Hematopoietic multipotent progenitor cell (in vitro differentiated cells): ENCODE data around the gene LRBA. TPM values are rescaled to one million over a fixed set of nuclear protein-coding genes. Genes with fewer than 3 reads are reported as not detected.

ENCODE experiments used
- DNase-seq, 3 donors: peaks; one replicate each; pipeline ENCODE4 v3.0.0-alpha.2; 2011 to 2015; ENCODE audit warnings: low read depth in 2 of 3, low spot score in 2 of 3
- total RNA-seq: library from RNA; depleted of rRNA; stranded (reverse); fragments of >200 nt; gene quantifications from one replicate; pipeline ENCODE4 v1.2.3, GENCODE V29; 2012

LRBA gene
- total RNA-seq, 1 donor = 219 TPM

GRCh38 chr4:150310159-150310895 is 704.8 kb downstream of the LRBA start:
- no peak for DNase-seq

- no peak for DNase-seq
These were observed 706.1 kb downstream of the LRBA start for GRCh38 chr4:150308824-150309472.

DNA sequence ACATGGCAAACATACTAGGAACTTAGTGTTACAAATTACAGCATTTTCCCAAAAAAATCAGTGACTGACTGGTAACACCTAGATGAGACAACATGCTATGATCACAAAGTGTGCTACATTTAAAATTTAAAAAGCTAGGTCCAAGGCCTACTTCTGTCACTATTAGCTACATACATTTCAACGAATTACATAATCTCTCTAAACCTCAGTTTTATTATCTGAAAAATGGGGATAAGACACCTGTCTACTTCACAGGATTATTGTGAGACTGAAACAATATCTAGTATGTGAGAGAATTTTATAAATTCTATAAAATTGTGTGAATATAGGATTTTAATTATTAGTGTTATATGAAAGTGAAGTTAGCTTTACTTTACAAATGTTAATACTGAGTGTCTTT is 708.4 kb downstream of the LRBA start:
- DNase-seq = no peak

DNA sequence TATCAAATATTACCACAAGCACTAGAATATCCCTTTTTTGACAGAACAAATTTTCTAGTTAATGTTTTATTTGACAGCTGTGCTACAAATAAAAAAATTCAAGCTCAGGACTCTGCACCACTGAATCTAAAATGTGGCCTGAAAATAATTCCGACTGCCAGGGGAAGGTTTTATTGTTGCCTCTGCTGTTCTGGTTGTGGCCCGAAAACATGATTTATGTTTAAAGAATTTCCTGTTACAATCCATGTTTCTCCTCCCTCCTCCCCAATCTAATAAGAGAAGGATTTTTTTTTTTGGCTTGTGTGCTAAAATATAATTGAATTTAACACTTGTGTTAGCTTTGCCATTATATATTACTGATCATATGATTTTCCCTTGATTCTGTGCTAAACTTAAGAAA is 709.1 kb downstream of the LRBA start:
- no peak for DNase-seq

DNA sequence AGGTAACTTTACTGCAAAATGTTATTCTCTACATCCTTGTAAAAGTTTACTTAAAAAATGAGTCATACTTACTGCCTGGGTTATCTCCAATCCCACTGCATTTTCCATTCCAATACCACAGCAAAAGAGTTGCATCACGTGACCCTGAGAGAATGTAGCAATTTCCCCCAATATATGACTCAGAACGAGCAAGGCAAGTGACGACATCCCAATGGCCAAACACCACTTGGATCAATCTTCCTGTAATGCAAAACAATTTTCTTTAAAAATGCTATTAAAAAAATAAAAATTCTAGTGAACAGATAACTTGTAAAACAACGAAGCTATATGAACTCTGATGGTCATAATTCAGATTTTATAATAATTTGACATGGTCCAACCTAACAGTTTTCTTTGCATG is 712.5 kb downstream of the LRBA start:
- peak in 2 of 3 donors; percentile 29 for DNase-seq

DNA sequence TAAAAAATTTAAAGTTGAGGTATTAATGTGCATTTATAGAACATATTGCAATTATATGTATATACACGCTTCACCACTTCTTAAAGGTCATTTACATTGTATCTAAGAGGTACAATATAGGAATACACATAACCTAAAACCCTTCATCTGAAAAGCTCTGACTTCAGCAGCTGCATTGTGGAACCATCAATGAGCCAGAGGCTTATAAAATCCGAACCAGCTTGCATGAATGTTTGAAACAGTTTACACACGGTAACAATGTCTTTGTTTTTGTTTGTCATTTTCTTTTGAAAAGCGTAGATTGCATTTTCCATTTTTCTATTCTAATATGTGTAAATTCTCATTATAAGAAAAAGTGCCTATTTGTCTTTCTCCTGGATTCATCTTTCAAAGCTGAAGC is 715.3 kb downstream of the LRBA start:
- no peak for DNase-seq

DNA sequence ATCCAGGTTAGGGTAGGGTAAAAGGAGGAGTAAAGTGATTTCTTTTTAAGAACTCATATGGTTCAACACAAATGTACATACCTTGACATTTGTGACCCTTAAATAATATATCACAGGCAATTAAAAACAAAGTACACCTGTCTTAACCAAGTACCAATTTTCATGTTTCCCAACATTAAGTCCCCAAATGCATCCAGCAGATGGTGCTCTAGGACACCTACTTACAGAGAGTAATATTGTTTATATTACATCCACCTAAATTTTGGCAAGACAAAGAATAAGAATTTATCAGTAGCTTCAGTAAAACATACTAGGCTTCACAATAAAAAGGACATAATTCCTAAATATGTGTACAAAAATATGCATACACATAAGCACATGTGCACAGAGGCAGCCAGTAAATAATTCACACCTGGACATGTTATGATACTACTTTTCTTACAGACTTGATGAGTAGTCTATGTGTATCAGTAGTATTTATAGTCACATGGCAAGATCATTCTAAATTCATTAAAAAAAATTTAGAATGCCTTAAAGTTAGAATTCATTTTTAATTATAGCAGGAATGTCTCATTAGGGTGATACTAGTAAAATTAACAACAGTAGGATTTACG is 717.1 kb downstream of the LRBA start:
- peak in 2 of 3 donors; percentile 44 to 82 for DNase-seq

DNA sequence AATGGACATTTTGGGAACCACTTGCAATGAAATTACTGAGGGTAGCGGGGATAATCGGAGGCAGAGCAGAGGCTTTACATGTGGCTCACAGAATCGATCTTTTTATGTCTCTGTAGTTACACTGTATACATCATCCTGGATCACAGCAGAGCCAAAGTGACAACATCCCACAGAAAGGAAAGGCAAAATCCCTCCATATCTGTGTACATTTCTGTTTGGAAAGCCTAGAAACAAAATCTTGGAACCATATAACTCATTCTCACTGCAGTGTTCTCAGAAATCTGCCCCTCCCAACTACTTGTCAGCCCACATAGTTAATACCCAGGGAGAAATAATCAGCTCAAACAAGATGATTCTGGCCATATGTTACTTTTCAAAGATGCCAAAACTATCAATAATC is 725.2 kb downstream of the LRBA start:
- DNase-seq = no peak

GRCh38 chr4:150289198-150289597 is 725.9 kb downstream of the LRBA start:
- DNase-seq = peak in 1 of 3 donors; percentile 29

- no peak for DNase-seq
These were observed 728.4 kb downstream of the LRBA start for GRCh38 chr4:150286656-150287055.

DNA sequence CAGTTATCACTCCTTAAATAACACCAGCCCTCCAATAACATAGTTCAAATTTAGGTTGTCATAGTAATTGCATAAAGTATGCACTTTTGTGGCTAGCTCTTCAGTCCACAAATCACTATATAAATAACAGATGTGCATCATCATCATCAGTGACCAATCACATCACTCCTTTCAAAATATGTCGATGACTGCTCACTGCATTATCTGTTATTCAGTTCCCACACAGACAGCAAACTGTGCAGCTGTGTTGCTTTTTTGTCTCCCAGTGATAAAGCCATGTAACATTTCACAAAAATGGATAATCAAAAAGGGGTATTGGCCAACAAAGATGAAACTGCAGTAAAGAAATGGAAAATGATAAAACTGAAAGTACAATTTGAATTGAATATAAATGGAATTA is 731.4 kb downstream of the LRBA start:
- DNase-seq = no peak

- no peak for DNase-seq
These were observed 734.1 kb downstream of the LRBA start for GRCh38 chr4:150280975-150281374.

DNA sequence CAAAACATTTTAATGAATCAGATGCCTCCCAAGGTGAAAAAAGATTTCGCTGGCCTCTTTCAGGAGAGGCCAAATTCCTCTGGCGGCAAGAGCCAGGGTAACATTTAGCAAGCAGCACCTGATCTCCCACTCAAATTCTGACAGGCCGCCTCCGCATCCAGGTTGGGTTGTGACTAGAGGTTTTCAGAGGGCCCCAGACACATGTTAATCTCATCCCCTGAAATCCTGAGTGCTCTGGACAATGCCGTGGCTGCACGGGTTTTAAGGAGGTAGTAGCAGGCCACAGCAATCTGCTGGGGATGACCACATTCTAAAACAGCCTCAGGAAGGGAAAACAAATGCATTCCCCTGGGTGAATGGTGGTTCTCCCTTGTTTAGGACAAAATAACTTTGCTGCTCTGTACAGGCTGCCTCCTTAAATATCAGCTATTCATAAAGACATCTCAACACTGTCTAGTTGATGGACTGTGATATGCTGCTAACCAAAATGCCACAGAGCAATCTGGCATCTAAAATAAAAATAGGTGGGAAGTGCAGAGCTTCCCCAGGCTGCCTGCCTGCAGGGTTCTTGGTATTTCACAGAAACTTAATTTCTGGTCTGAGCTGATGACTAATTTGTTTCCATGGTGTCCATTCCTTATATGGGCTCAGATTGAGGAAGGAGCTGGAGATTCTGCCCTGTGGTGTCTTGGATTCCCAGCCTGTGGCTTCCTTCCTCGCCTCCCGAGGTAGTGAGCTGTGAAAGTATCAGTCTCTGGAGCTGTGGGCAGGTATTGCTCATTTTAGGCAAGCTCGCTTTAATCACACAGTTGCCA is 734.8 kb downstream of the LRBA start:
- peak in 2 of 3 donors; percentile 10 to 12 for DNase-seq

DNA sequence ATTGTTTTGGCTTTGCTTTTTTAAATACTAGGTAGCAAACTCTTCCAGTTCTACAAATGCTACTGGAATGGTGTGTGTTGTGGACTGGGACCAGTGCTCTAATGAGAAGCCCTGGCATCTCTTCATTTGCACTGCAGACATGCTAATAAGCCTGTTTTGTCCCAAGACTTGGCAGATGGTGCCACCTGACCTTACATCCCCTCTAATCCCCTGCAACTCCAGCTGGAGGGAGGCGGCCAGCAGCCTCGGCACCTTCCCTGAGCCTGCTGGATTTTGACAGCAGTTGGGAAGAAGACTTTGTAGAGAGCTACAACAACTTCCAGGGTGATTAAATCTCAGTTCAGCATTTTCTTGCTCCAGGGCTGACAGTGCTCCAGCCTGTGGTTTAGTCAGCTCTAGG is 736.9 kb downstream of the LRBA start:
- no peak for DNase-seq

DNA sequence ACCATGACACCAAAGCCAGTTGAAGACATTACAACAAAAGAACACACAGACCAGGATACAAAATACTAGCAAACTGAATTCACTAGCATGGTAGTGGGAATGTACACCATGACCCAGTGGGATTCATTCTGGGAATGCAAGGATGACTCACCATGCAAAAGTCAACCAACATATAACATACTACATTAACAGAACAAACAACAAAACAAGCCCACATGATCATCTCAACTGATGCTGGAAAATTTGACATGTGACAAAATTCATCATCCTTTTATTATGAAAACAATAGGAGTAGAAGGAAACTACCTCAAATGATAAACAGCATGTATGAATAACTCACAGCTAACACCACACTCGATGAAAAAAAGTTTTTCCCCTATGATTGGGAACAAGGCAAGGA is 746.6 kb downstream of the LRBA start:
- DNase-seq = no peak

DNA sequence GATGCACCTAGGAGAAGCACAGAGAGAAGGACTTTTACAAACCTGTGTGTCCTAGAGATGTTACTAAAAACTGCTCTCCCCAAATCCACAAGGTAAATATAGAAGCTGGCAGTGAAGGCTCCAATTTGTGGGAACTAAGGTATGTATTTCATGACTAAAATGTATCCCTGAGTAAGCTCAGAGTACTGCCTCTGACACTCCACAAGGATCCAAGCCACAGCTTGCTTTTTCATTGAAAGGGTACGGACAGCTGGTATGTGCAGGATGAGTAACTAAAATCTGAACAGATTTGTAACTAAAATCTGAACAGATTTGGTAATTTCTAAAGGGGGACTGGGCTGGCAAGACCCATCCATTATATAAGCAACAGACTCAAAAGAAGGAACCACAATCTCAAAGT is 749.3 kb downstream of the LRBA start:
- no peak for DNase-seq

- DNase-seq = no peak
These were observed 750.4 kb downstream of the LRBA start for GRCh38 chr4:150264595-150265161.

- DNase-seq = no peak
These were observed 752.5 kb downstream of the LRBA start for GRCh38 chr4:150262611-150263010.

DNA sequence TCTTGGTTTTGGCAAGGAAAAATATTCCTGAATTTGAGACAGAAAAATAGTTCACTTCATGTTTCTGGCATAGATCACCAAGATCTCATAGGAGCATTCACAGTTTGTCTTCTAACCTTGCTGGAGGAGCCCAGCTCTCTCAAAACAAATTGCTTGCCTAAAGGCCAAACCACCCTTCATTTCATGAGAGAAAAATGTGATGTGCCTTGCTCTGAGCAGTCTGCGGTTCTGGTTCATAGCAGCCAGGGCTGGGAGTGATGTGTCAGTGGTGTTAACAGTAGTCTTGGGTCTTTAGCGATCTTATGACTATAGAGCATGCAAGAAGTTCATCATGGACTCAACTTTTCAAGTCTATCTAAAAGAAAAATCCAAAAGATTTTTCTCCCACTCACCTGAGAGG is 753.5 kb downstream of the LRBA start:
- DNase-seq = no peak

DNA sequence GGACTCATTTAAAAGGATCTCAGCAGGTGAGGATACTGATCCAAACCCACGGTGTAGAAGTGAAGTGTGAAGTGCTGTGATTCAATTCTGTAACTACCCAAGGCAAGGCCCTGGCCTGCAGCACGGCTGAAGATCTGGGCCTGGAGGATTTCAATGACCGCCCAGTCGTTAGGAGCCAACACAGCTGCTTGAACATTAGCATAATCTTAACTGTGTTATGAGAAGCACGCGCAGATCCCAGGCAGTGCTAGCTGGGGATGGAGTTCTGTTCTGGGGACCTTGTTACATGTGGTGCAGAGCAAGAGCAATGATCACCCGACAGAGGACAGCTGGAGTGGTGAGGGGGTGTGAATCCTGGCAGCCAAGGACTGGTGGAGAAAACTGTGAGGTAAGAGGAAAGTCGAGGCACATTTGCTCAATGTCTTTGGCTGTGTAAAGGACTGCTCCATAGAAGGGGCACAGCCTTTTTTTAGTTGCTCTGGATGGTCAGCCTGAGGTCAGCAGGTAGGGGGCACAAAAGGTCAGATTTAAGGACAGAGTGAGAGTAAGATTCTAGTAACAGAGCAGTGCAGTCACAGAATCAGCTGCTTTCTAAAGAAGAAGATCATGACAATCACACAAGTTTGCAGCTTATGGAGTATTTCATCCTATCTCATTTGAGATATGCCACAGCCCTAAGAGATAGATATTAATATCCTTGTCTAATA is 755.1 kb downstream of the LRBA start:
- no peak for DNase-seq
